H4 (cell line): ENCODE measurements around the gene ENTPD7. TPM values are rescaled to one million over a fixed set of nuclear protein-coding genes. Genes with fewer than 3 reads are reported as not detected.

Experiments used
- DNase-seq: peaks from one replicate; pipeline ENCODE4 v3.0.0-alpha.2; 2015; ENCODE audit warnings: low spot score
- total RNA-seq: library from RNA; depleted of rRNA; stranded (reverse); fragments of >200 nt; shearing (Covaris generic); gene quantifications from 2 replicates; pipeline ENCODE4 v1.2.3, GENCODE V29; 2014

Gene ENTPD7
- total RNA-seq, 1 experiment from 2014 or later, result 21.0 TPM

GRCh38 chr10:99647601-99648151, 11.6 kb upstream of the ENTPD7 start:
- no peak for DNase-seq

GRCh38 chr10:99648717-99649116, 10.6 kb upstream of the ENTPD7 start:
- DNase-seq, result no peak

- DNase-seq, result no peak
Measured at GRCh38 chr10:99652800-99653390, 6.4 kb upstream of the ENTPD7 start.

- no peak for DNase-seq
Measured at GRCh38 chr10:99654390-99655175, 4.7 kb upstream of the ENTPD7 start.

- DNase-seq, result no peak
Measured at GRCh38 chr10:99656199-99657064, 2.9 kb upstream of the ENTPD7 start.

GRCh38 chr10:99658622-99659030, 683 bp upstream of the ENTPD7 start:
- DNase-seq, result no peak

GRCh38 chr10:99659868-99660366, 608 bp downstream of the ENTPD7 start:
- no peak for DNase-seq

GRCh38 chr10:99660662-99661376, 1.5 kb downstream of the ENTPD7 start:
- DNase-seq, result no peak

- no peak for DNase-seq
Measured at GRCh38 chr10:99661377-99661763, 2.1 kb downstream of the ENTPD7 start.

- DNase-seq, result no peak
Measured at GRCh38 chr10:99665304-99665703, 6.0 kb downstream of the ENTPD7 start.

GRCh38 chr10:99667108-99667751, 7.9 kb downstream of the ENTPD7 start:
- DNase-seq, result peak; percentile 21

GRCh38 chr10:99671386-99671785, 12.1 kb downstream of the ENTPD7 start:
- no peak for DNase-seq

- no peak for DNase-seq
Measured at GRCh38 chr10:99672884-99673283, 13.6 kb downstream of the ENTPD7 start.

GRCh38 chr10:99673492-99673891, 14.2 kb downstream of the ENTPD7 start:
- DNase-seq, result no peak

- DNase-seq, result no peak
Measured at GRCh38 chr10:99674762-99675161, 15.5 kb downstream of the ENTPD7 start.

GRCh38 chr10:99676426-99676825, 17.1 kb downstream of the ENTPD7 start:
- DNase-seq, result no peak

- DNase-seq, result no peak
Measured at GRCh38 chr10:99676895-99677294, 17.6 kb downstream of the ENTPD7 start.

GRCh38 chr10:99678921-99679320, 19.6 kb downstream of the ENTPD7 start:
- DNase-seq, result no peak

- no peak for DNase-seq
Measured at GRCh38 chr10:99681553-99681952, 22.2 kb downstream of the ENTPD7 start.

- no peak for DNase-seq
Measured at GRCh38 chr10:99682032-99682431, 22.7 kb downstream of the ENTPD7 start.

- no peak for DNase-seq
Measured at GRCh38 chr10:99682752-99683151, 23.4 kb downstream of the ENTPD7 start.
